Nucleus accumbens (tissue), 56 donors: ENCODE results near the gene MRM1.
"Not testable (repeated sequence)": the region's sequence is repeated elsewhere in the genome, so short reads cannot be mapped to it uniquely, and the experiment has no call there.

Source experiments
- DNase-seq, 56 donors: peaks; one replicate each; lab custom pipeline; 2025; lab: John Stamatoyannopoulos, UW

The MRM1 gene

GRCh38 chr17:36600465-36600864 lies 918 bp upstream of the MRM1 start:
- no peak for DNase-seq

GRCh38 chr17:36600936-36601302 lies 464 bp upstream of the MRM1 start:
- peak in 10 of 56 donors; percentile 56 to 86 (median 74) for DNase-seq

- DNase-seq, result peak in 13 of 56 donors; percentile 7 to 49 (median 29)
Observed at GRCh38 chr17:36602030-36602748, 806 bp downstream of the MRM1 start.

GRCh38 chr17:36602924-36603384 lies 1.6 kb downstream of the MRM1 start:
- peak in 35 of 56 donors; percentile 2 to 77 (median 29) for DNase-seq

GRCh38 chr17:36605028-36605427 lies 3.6 kb downstream of the MRM1 start:
- DNase-seq, result not testable (repeated sequence)

- DNase-seq, result no peak
Observed at GRCh38 chr17:36608280-36608679, 6.9 kb downstream of the MRM1 start.

GRCh38 chr17:36608794-36609497 lies 7.6 kb downstream of the MRM1 start:
- DNase-seq, result peak in 45 of 56 donors; percentile 3 to 74 (median 33)

- DNase-seq, result no peak
Observed at GRCh38 chr17:36609498-36609862, 8.1 kb downstream of the MRM1 start.

GRCh38 chr17:36610474-36610873 lies 9.1 kb downstream of the MRM1 start:
- no peak for DNase-seq

- DNase-seq, result no peak
Observed at GRCh38 chr17:36611345-36612072, 10.1 kb downstream of the MRM1 start.

GRCh38 chr17:36612323-36612722 lies 10.9 kb downstream of the MRM1 start:
- DNase-seq, result no peak

GRCh38 chr17:36613155-36613554 lies 11.8 kb downstream of the MRM1 start:
- no peak for DNase-seq

- no peak for DNase-seq
Observed at GRCh38 chr17:36614081-36614480, 12.7 kb downstream of the MRM1 start.

- DNase-seq, result no peak
Observed at GRCh38 chr17:36614933-36615332, 13.6 kb downstream of the MRM1 start.

GRCh38 chr17:36616061-36617029 lies 15.0 kb downstream of the MRM1 start:
- DNase-seq, result no peak

- no peak for DNase-seq
Observed at GRCh38 chr17:36617773-36618172, 16.4 kb downstream of the MRM1 start.

- DNase-seq, result no peak
Observed at GRCh38 chr17:36623281-36623680, 21.9 kb downstream of the MRM1 start.

- DNase-seq, result no peak
Observed at GRCh38 chr17:36625188-36625587, 23.8 kb downstream of the MRM1 start.

- no peak for DNase-seq
Observed at GRCh38 chr17:36627101-36627500, 25.7 kb downstream of the MRM1 start.

GRCh38 chr17:36628576-36628975 lies 27.2 kb downstream of the MRM1 start:
- no peak for DNase-seq
